GM23248 (cell line): ENCODE results near the gene PRKCA. TPM values are rescaled to one million over a fixed set of nuclear protein-coding genes. Genes with fewer than 3 reads are reported as not detected.

Experiments used
- DNase-seq: peaks from one replicate; pipeline ENCODE4 v3.0.0-alpha.2; 2015
- H2AFZ ChIP-seq: fragments of 200-600 bp; sonication (generic); 2 replicates; pipeline ENCODE4 v1.6.1; 2016; ENCODE audit warnings: antibody characterized with exemption
- H3F3A ChIP-seq: fragments of 200-600 bp; sonication (generic); 2 replicates; pipeline ENCODE4 v1.6.1; 2016; ENCODE audit warnings: mild to moderate bottlenecking, antibody characterized with exemption, mixed run types; ENCODE audit not compliant: insufficient read depth
- H3K27ac ChIP-seq: fragments of 200-600 bp; sonication (generic); 2 replicates; pipeline ENCODE4 v1.5.1; 2016; ENCODE audit warnings: mild to moderate bottlenecking
- H3K27me3 ChIP-seq: fragments of 200-600 bp; sonication (generic); replicated peaks from 2 replicates; pipeline ENCODE4 v1.6.1; 2016; ENCODE audit warnings: mild to moderate bottlenecking; ENCODE audit not compliant: insufficient read depth
- H3K36me3 ChIP-seq: fragments of 200-600 bp; sonication (generic); 2 replicates; pipeline ENCODE4 v1.6.1; 2016; ENCODE audit warnings: low read depth, mild to moderate bottlenecking
- H3K4me1 ChIP-seq: fragments of 200-600 bp; sonication (generic); 2 replicates; pipeline ENCODE4 v1.6.1; 2016; ENCODE audit warnings: mild to moderate bottlenecking; ENCODE audit not compliant: insufficient read depth
- H3K4me2 ChIP-seq: fragments of 200-600 bp; sonication (generic); one replicate; pipeline ENCODE4 v1.6.1; 2016; ENCODE audit warnings: mild to moderate bottlenecking; ENCODE audit not compliant: unreplicated experiment
- H3K4me3 ChIP-seq: fragments of 200-600 bp; sonication (generic); 2 replicates; pipeline ENCODE4 v1.5.1; 2016; ENCODE audit warnings: mild to moderate bottlenecking
- H3K79me2 ChIP-seq: fragments of 200-600 bp; sonication (generic); 2 replicates; pipeline ENCODE4 v1.6.1; 2016; ENCODE audit warnings: mild to moderate bottlenecking; ENCODE audit not compliant: insufficient read depth
- H3K9ac ChIP-seq: fragments of 200-600 bp; sonication (generic); 2 replicates; pipeline ENCODE4 v1.6.1; 2016; ENCODE audit warnings: mild to moderate bottlenecking
- H3K9me2 ChIP-seq: fragments of 200-600 bp; sonication (generic); 2 replicates; pipeline ENCODE4 v1.6.1; 2016; ENCODE audit warnings: mixed run types, mild to moderate bottlenecking, moderate library complexity; ENCODE audit not compliant: insufficient read depth
- H3K9me3 ChIP-seq: fragments of 200-600 bp; sonication (generic); one replicate; pipeline ENCODE4 v1.6.1; 2017; ENCODE audit warnings: low read depth
- H4K20me1 ChIP-seq: fragments of 200-600 bp; sonication (generic); 2 replicates; pipeline ENCODE4 v1.6.0; 2016; ENCODE audit not compliant: insufficient read depth
- EZH2 ChIP-seq: fragments of 200-600 bp; sonication (generic); IDR thresholded peaks from 2 replicates; pipeline ENCODE4 v1.6.1; 2018; ENCODE audit warnings: antibody characterized with exemption, mild to moderate bottlenecking; ENCODE audit not compliant: insufficient read depth, poor library complexity, severe bottlenecking
- EZH2phosphoT487 ChIP-seq: fragments of 200-600 bp; sonication (generic); IDR thresholded peaks from 2 replicates; pipeline ENCODE4 v1.6.1; 2018; ENCODE audit warnings: antibody characterized with exemption, moderate library complexity, mild to moderate bottlenecking, low read depth; ENCODE audit not compliant: insufficient read depth
- WGBS, 2 experiments: methylation state at CpG; one replicate each; pipeline ENCODE4 v1.1.6; 2015 to 2017; ENCODE audit warnings: low lambda C conversion rate in 2 of 2, low coverage in 1 of 2; ENCODE audit errors: missing lambda C conversion rate in 2 of 2; 5-methylcytosine and 5-hydroxymethylcytosine counted together
- in situ Hi-C: fragments of 300-500 bp; cut with MboI; formaldehyde crosslinking; loops from 2 replicates; pipeline ENCODE4 v1.15.0; 2020
- polyA plus RNA-seq: library from polyadenylated mRNA; unstranded; fragments of >200 nt; fragmentation: Nextera tagmentation; extraction: Ambion mirVana; gene quantifications from 2 replicates; pipeline ENCODE4 v1.2.1, GENCODE V29; 2016
- total RNA-seq: library from RNA; depleted of rRNA; stranded (reverse); fragments of >200 nt; shearing (Covaris generic); gene quantifications from 2 replicates; pipeline ENCODE4 v1.2.3, GENCODE V29; 2014

The PRKCA gene
- total and polyA plus RNA-seq, 2 experiments from 2014 or later = 17.3 to 28.5 TPM

GRCh38 chr17:66423056-66423955 is 120.9 kb downstream of the PRKCA start:
- Histone ChIP-seq H3K4me2 (peak overlapping the region; percentile 34), H3K27me3 (no peaks in the 10 kb centered on the region), H3K9ac (peak overlapping the region; percentile 29), H3K9me2 (no peaks in the 10 kb centered on the region), H3K27ac (peak overlapping the region; percentile 89), H3K79me2 (peaks cover 92% of the 10 kb centered on the region), H3F3A (peaks cover 55% of the 10 kb centered on the region), H3K36me3 (no peaks in the 10 kb centered on the region), H3K4me1 (peaks cover 50% of the 10 kb centered on the region), H2AFZ (0 out of 2 replicates have a peak overlapping the region, but pooled peaks have one; percentile 3), H3K4me3 (0 out of 2 replicates have a peak overlapping the region, but pooled peaks have one; percentile 7), H4K20me1 (no peaks in the 10 kb centered on the region), H3K9me3 (no peaks in the 10 kb centered on the region)
- DNase-seq = peak; percentile 63
- in situ Hi-C loops = no loop called here
- 61 to 63% methylated on average over 10 of the region's 10 CpGs for WGBS, 2 experiments
- no peak for TF ChIP-seq EZH2phosphoT487
- TF ChIP-seq EZH2 = no peak

- Histone ChIP-seq H3K4me3 (no peak overlapping the region), H3F3A (peaks cover 51% of the 10 kb centered on the region), H3K9me2 (no peaks in the 10 kb centered on the region), H4K20me1 (no peaks in the 10 kb centered on the region), H3K4me2 (no peak overlapping the region), H3K27ac (no peak overlapping the region), H3K79me2 (peaks cover 92% of the 10 kb centered on the region), H2AFZ (no peak overlapping the region), H3K9ac (no peak overlapping the region), H3K9me3 (no peaks in the 10 kb centered on the region), H3K4me1 (peaks cover 42% of the 10 kb centered on the region), H3K27me3 (no peaks in the 10 kb centered on the region), H3K36me3 (no peaks in the 10 kb centered on the region)
- in situ Hi-C loops = no loop called here
- 96 to 99% methylated on average over 12 of the region's 12 CpGs for WGBS, 2 experiments
- TF ChIP-seq EZH2phosphoT487 (no peak), EZH2 (no peak)
- no peak for DNase-seq
Observed at GRCh38 chr17:66425756-66426396, 123.5 kb downstream of the PRKCA start.

- H2AFZ ChIP-seq = no peak overlapping the region
- H3F3A ChIP-seq = peaks cover 51% of the 10 kb centered on the region
- H3K4me3 ChIP-seq = no peak overlapping the region
- in situ Hi-C loops = no loop called here
- H3K36me3 ChIP-seq = no peaks in the 10 kb centered on the region
- no peak overlapping the region for H3K4me2 ChIP-seq
- H3K27me3 ChIP-seq = no peaks in the 10 kb centered on the region
- DNase-seq = peak; percentile 11
- H3K4me1 ChIP-seq = peaks cover 41% of the 10 kb centered on the region
- H3K9me3 ChIP-seq = no peaks in the 10 kb centered on the region
- H3K9me2 ChIP-seq = no peaks in the 10 kb centered on the region
- H3K79me2 ChIP-seq = peaks cover 98% of the 10 kb centered on the region
- WGBS, 2 experiments = 86 to 87% methylated on average over 6 of the region's 6 CpGs
- H3K27ac ChIP-seq = no peak overlapping the region
- H4K20me1 ChIP-seq = no peaks in the 10 kb centered on the region
- H3K9ac ChIP-seq = no peak overlapping the region
- TF ChIP-seq EZH2 (no peak), EZH2phosphoT487 (no peak)
Observed at GRCh38 chr17:66426397-66427033, 124.1 kb downstream of the PRKCA start.

GRCh38 chr17:66427134-66427533 is 124.7 kb downstream of the PRKCA start:
- no peaks in the 10 kb centered on the region for H3K27me3 ChIP-seq
- no peaks in the 10 kb centered on the region for H3K36me3 ChIP-seq
- no peak overlapping the region for H3K27ac ChIP-seq
- in situ Hi-C loops = no loop called here
- no peak overlapping the region for H3K4me2 ChIP-seq
- H3F3A ChIP-seq = peaks cover 47% of the 10 kb centered on the region
- no peaks in the 10 kb centered on the region for H3K9me2 ChIP-seq
- WGBS, 2 experiments = 95% methylated on average over 3 of the region's 3 CpGs
- H4K20me1 ChIP-seq = no peaks in the 10 kb centered on the region
- no peaks in the 10 kb centered on the region for H3K9me3 ChIP-seq
- peaks cover 40% of the 10 kb centered on the region for H3K4me1 ChIP-seq
- peaks cover 97% of the 10 kb centered on the region for H3K79me2 ChIP-seq
- TF ChIP-seq EZH2 = no peak
- H3K4me3 ChIP-seq = no peak overlapping the region
- H3K9ac ChIP-seq = no peak overlapping the region
- no peak overlapping the region for H2AFZ ChIP-seq
- no peak for DNase-seq
